ENCODE data around the gene C5orf58.

DNA sequence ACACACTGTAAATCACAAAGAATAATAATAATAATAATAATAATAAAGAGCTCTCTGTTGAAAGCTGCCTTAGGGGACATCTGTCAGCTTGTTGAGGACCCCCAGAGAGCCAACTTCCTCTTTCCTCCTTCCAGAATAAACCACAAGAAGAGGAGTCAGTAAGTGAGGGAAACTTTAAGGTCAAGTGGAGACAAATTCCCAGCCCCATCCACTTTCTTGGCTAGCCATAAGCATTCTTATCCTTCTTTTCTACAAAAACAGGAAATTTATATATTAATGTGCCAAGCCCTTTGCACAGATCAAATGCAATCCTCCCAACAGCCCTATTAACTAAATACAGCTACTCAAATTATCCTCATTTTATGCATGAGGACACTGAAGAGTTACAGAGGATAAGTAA is 9.4 kb upstream of the C5orf58 start:
- TF ChIP-seq CTCF (IDR thresholded peaks at IDR 0.05), result no peak
- no peak for TF ChIP-seq POLR2A (IDR thresholded peaks at IDR 0.05)
